Stomach (tissue), 4 donors: Measurements from ENCODE around the gene FRAS1.

ENCODE experiments used
- CTCF ChIP-seq, 7 experiments: fragments of 450-650 bp in 4 of 7; fragments of 200-600 bp in 3 of 7; sonication (generic) in 3 of 7; IDR thresholded peaks; one replicate each; pipeline ENCODE4 v1.5.1; 2016 to 2019; ENCODE audit warnings: antibody characterized with exemption in 7 of 7, control low read depth in 2 of 7, mild to moderate bottlenecking in 1 of 7
- EP300 ChIP-seq: sonication (generic); formaldehyde crosslinking; IDR thresholded peaks from one replicate; pipeline ENCODE4 v1.6.1; 2017; ENCODE audit warnings: antibody characterized with exemption
- POLR2A ChIP-seq, 4 donors: fragments of 450-650 bp; IDR thresholded peaks; one replicate each; pipeline ENCODE4 v1.6.1; 2016; ENCODE audit warnings: antibody characterized with exemption in 4 of 4, control low read depth in 2 of 4, mild to moderate bottlenecking in 1 of 4, moderate library complexity in 1 of 4

- TF ChIP-seq CTCF (IDR thresholded peaks at IDR 0.05) (no peak), EP300 (no peak), POLR2A (IDR thresholded peaks at IDR 0.05) (no peak)
These were observed 500.7 kb downstream of the FRAS1 start for GRCh38 chr4:78557841-78558240.
